ENCODE data around the gene KRT1. TPM values are rescaled to one million over a fixed set of nuclear protein-coding genes. Genes with fewer than 3 reads are reported as not detected.

Gene KRT1
- not detected in 2 replicates for polyA plus RNA-seq (2012; rRNA removed)
- polyA plus RNA-seq (2012; cell fraction: cytosol; rRNA removed), result not detected in 2 replicates
- not detected in 2 replicates for polyA plus RNA-seq (2012; cell fraction: nucleus; rRNA removed)

DNA sequence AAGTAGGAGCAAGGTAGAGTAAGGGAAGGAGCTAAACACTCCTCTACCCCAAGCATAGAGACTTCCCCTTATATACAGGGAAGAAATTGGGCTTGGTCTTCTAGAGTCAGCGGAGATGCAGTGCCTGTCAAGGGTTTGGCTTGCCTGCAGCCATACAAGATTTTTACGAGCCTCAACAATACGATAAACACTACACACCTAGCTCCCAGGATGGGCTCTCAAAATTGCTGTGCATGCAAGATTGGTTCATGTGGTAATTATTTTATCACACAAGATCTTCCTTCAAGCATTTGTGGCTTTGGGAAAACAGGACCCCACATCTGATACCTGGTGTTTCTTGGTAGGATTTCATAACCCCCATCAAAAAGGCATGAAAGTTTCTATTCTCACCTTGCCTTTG is at the start of gene KRT1:
TSS of gene KRT1 (minus strand) at position 45 of the 400 bp plus-strand sequence. CDS start 59 bp downstream, outside the sequence.
- no peak within 1 kb of the TSS for H3K9ac ChIP-seq
- DNase-seq, result no peak
- no peaks in the 10 kb centered on the region for H3K9me2 ChIP-seq
- H3K27me3 ChIP-seq (ENCODE audit: insufficient read depth), result peaks cover 58% of the 10 kb centered on the region
- no peaks in the 10 kb centered on the region for H3K79me2 ChIP-seq (ENCODE audit: insufficient read depth)
- no peaks in the 10 kb centered on the region for H3K4me1 ChIP-seq (ENCODE audit: control insufficient read depth in 1 of 2, insufficient read depth in 2 of 2, low read depth in 1 of 2, low read length in 1 of 2)
- H3K9me3 ChIP-seq, result no peaks in the 10 kb centered on the region
- H3K27ac ChIP-seq (ENCODE audit: low read depth in 2 of 2, low read length in 1 of 2), result no peak within 1 kb of the TSS
- TF ChIP-seq, protein P1, sequence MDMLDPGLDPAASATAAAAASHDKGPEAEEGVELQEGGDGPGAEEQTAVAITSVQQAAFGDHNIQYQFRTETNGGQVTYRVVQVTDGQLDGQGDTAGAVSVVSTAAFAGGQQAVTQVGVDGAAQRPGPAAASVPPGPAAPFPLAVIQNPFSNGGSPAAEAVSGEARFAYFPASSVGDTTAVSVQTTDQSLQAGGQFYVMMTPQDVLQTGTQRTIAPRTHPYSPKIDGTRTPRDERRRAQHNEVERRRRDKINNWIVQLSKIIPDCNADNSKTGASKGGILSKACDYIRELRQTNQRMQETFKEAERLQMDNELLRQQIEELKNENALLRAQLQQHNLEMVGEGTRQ (IDR thresholded peaks at IDR 0.05; ENCODE audit: borderline replicate concordance, low read depth, low read length), result no peak
- TF ChIP-seq RXRA (IDR thresholded peaks at IDR 0.05; ENCODE audit: borderline replicate concordance, low read depth) (no peak), CHD2 (IDR thresholded peaks at IDR 0.05; ENCODE audit: low read length, partially characterized antibody) (no peak), GATA2 (CRISPR knock-in tag; IDR thresholded peaks at IDR 0.05) (no peak), GABPA (IDR thresholded peaks at IDR 0.05; ENCODE audit: low read depth) (no peak), SIN3A (IDR thresholded peaks at IDR 0.05; ENCODE audit: borderline replicate concordance, low read depth, low read length) (no peak), NRF1 (IDR thresholded peaks at IDR 0.05; ENCODE audit: low read depth, low read length) (no peak), RAD21 (IDR thresholded peaks at IDR 0.05; ENCODE audit: low read length) (no peak), EZH2phosphoT487 (IDR thresholded peaks at IDR 0.05; ENCODE audit: borderline replicate concordance, low read depth) (no peak), TCF12 (IDR thresholded peaks at IDR 0.05) (no peak), TAF1 (IDR thresholded peaks at IDR 0.05; ENCODE audit: borderline replicate concordance, low read depth, low read length) (no peak)
- TF ChIP-seq, protein P2, sequence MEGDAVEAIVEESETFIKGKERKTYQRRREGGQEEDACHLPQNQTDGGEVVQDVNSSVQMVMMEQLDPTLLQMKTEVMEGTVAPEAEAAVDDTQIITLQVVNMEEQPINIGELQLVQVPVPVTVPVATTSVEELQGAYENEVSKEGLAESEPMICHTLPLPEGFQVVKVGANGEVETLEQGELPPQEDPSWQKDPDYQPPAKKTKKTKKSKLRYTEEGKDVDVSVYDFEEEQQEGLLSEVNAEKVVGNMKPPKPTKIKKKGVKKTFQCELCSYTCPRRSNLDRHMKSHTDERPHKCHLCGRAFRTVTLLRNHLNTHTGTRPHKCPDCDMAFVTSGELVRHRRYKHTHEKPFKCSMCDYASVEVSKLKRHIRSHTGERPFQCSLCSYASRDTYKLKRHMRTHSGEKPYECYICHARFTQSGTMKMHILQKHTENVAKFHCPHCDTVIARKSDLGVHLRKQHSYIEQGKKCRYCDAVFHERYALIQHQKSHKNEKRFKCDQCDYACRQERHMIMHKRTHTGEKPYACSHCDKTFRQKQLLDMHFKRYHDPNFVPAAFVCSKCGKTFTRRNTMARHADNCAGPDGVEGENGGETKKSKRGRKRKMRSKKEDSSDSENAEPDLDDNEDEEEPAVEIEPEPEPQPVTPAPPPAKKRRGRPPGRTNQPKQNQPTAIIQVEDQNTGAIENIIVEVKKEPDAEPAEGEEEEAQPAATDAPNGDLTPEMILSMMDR (IDR thresholded peaks at IDR 0.05), result no peak
- ChIA-PET POLR2A (interaction anchor here (1.1 kb wide), 1 partner anchor 9 kb away, joined by 3 read pairs; no protein-coding TSS in a partner anchor), CTCF (interaction anchor here (1.1 to 1.8 kb wide), 3 partner anchors 10 to 204 kb away, joined by 3 to 4 read pairs (median 3); no protein-coding TSS in a partner anchor)
- H3K4me2 ChIP-seq, result no peak within 1 kb of the TSS
- no peaks in the 10 kb centered on the region for H4K20me1 ChIP-seq (ENCODE audit: insufficient read depth)
- 3% methylated on average over 3 of the region's 3 CpGs for WGBS (ENCODE audit: low lambda C conversion rate)
- no peak within 1 kb of the TSS for H2AFZ ChIP-seq (ENCODE audit: low read depth)
- no peaks in the 10 kb centered on the region for H3F3A ChIP-seq (replicated peaks; ENCODE audit: insufficient read depth)
- H3K4me3 ChIP-seq (ENCODE audit: low read depth in 2 of 2, low read length in 1 of 2), result no peak within 1 kb of the TSS
- no peaks in the 10 kb centered on the region for H3K36me3 ChIP-seq (replicated peaks in 1 of 2; ENCODE audit: control insufficient read depth in 1 of 2, insufficient read depth in 2 of 2, low read length in 1 of 2)

DNA sequence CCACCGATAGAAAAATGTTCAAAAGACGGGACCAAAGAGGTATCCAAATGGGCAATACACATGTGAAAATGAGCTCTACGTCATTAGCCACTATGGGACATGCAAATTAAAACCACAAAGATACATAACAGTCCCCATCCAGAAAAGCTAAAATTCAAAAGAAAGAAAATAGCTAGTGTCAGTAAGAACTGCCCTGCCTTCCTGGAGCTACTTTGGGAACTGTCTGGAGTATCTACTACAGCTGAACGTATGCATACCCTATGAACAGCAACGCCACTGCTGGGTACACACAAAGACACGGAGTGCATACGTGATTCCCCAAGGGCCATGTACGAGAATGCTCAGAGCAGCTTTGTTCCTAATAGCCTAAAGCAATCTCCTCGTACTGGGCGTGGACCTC is 48.9 kb upstream of the KRT1 start:
- Histone ChIP-seq H4K20me1 (ENCODE audit: insufficient read depth) (no peaks in the 10 kb centered on the region), H3K79me2 (ENCODE audit: insufficient read depth) (no peaks in the 10 kb centered on the region), H3K36me3 (replicated peaks in 1 of 2; ENCODE audit: control insufficient read depth in 1 of 2, insufficient read depth in 2 of 2, low read length in 1 of 2) (no peaks in the 10 kb centered on the region), H3K27ac (ENCODE audit: low read depth in 2 of 2, low read length in 1 of 2) (no peak overlapping the region), H3K9ac (no peak overlapping the region), H3K9me3 (no peaks in the 10 kb centered on the region), H3F3A (replicated peaks; ENCODE audit: insufficient read depth) (no peaks in the 10 kb centered on the region), H3K9me2 (no peaks in the 10 kb centered on the region), H2AFZ (ENCODE audit: low read depth) (no peak overlapping the region), H3K4me1 (ENCODE audit: control insufficient read depth in 1 of 2, insufficient read depth in 2 of 2, low read depth in 1 of 2, low read length in 1 of 2) (no peaks in the 10 kb centered on the region), H3K4me3 (ENCODE audit: low read depth in 2 of 2, low read length in 1 of 2) (no peak overlapping the region), H3K4me2 (no peak overlapping the region), H3K27me3 (ENCODE audit: insufficient read depth) (peaks cover 30% of the 10 kb centered on the region)
- CTCF ChIA-PET, result no interaction called here
- POLR2A ChIA-PET, result no interaction called here
- no peak for DNase-seq
- 30% methylated on average over 7 of the region's 10 CpGs for WGBS (ENCODE audit: low lambda C conversion rate)
- TF ChIP-seq POLR2AphosphoS5 (IDR thresholded peaks at IDR 0.05; ENCODE audit: low read depth, low read length), result no peak
- no peak for TF ChIP-seq FOXJ3 (CRISPR knock-in tag; IDR thresholded peaks at IDR 0.05)
- no peak for TF ChIP-seq EP300 (IDR thresholded peaks at IDR 0.05; ENCODE audit: borderline replicate concordance in 1 of 2, low read depth in 1 of 2, low read length in 1 of 2)
- TF ChIP-seq ZBTB33 (IDR thresholded peaks at IDR 0.05; ENCODE audit: borderline replicate concordance, low read depth), result no peak
- no peak for TF ChIP-seq FOSL2 (IDR thresholded peaks at IDR 0.05; ENCODE audit: borderline replicate concordance, low read depth)
- TF ChIP-seq REST (IDR thresholded peaks at IDR 0.05; ENCODE audit: low read depth, low read length), result no peak
- no peak for TF ChIP-seq MEF2A (IDR thresholded peaks at IDR 0.05; ENCODE audit: borderline replicate concordance, low read depth)
- TF ChIP-seq SIN3A (IDR thresholded peaks at IDR 0.05; ENCODE audit: borderline replicate concordance, low read depth, low read length), result no peak
- no peak for TF ChIP-seq RXRA (IDR thresholded peaks at IDR 0.05; ENCODE audit: borderline replicate concordance, low read depth)
- TF ChIP-seq SMC3 (IDR thresholded peaks at IDR 0.05; ENCODE audit: low read depth, low read length), result no peak
